Mesenchymal stem cell (in vitro differentiated cells and primary cell): ENCODE data around the gene NEFH.

ENCODE experiments used
- DNase-seq: peaks from one replicate; pipeline ENCODE4 v3.0.0-alpha.2; 2013
- H2AFZ ChIP-seq: one replicate; pipeline ENCODE4 v1.6.1; 2013; ENCODE audit warnings: low read depth, mild to moderate bottlenecking, control low read depth, inconsistent platforms, low read length, moderate library complexity
- H2AK5ac ChIP-seq: 2 replicates; pipeline ENCODE4 v1.6.1; 2013; ENCODE audit warnings: low read length, moderate library complexity, mild to moderate bottlenecking, inconsistent platforms; ENCODE audit not compliant: severe bottlenecking
- H2BK120ac ChIP-seq: one replicate; pipeline ENCODE4 v1.6.1; 2013; ENCODE audit warnings: low read depth, mild to moderate bottlenecking, inconsistent platforms, low read length, moderate library complexity
- H2BK12ac ChIP-seq, 2 experiments: one replicate each; pipeline ENCODE4 v1.6.1; 2013; ENCODE audit warnings: inconsistent platforms in 2 of 2, low read length in 2 of 2, mild to moderate bottlenecking in 2 of 2, moderate library complexity in 2 of 2, control low read depth in 1 of 2
- H2BK15ac ChIP-seq: one replicate; pipeline ENCODE4 v1.6.1; 2013; ENCODE audit warnings: mild to moderate bottlenecking, low read depth, inconsistent platforms; ENCODE audit not compliant: poor library complexity, severe bottlenecking
- H2BK5ac ChIP-seq: 2 replicates; pipeline ENCODE4 v1.6.1; 2013; ENCODE audit warnings: low read depth, mild to moderate bottlenecking, low read length, control low read depth, inconsistent platforms; ENCODE audit not compliant: poor library complexity, severe bottlenecking
- H3K14ac ChIP-seq, 2 experiments: one replicate each; pipeline ENCODE4 v1.6.1; 2013; ENCODE audit warnings: inconsistent platforms in 2 of 2, low read length in 2 of 2, control low read depth in 1 of 2, mild to moderate bottlenecking in 1 of 2, moderate library complexity in 1 of 2
- H3K18ac ChIP-seq, 2 experiments: one replicate each; pipeline ENCODE4 v1.6.1; 2013; ENCODE audit warnings: inconsistent platforms in 2 of 2, low read length in 2 of 2, control low read depth in 1 of 2, low read depth in 1 of 2, mild to moderate bottlenecking in 1 of 2
- H3K23ac ChIP-seq, 2 experiments: one replicate each; pipeline ENCODE4 v1.6.1; 2013; ENCODE audit warnings: inconsistent platforms in 2 of 2, low read length in 2 of 2, mild to moderate bottlenecking in 2 of 2, moderate library complexity in 2 of 2, control low read depth in 1 of 2
- H3K27ac ChIP-seq: 2 replicates; pipeline ENCODE4 v1.5.1; 2013; ENCODE audit warnings: mild to moderate bottlenecking, moderate library complexity, low read length, control low read depth, inconsistent platforms; ENCODE audit not compliant: poor library complexity, severe bottlenecking
- H3K27me3 ChIP-seq, 2 experiments: 2 replicates each; pipeline versions ENCODE4 v1.6.1 to v1.7.0; 2013; ENCODE audit warnings: low read length in 2 of 2, mild to moderate bottlenecking in 2 of 2, moderate library complexity in 2 of 2, control low read depth in 1 of 2, inconsistent platforms in 1 of 2; ENCODE audit not compliant: control insufficient read depth in 1 of 2, insufficient read depth in 1 of 2
- H3K36me3 ChIP-seq, 2 experiments: 2 replicates each; pipeline versions ENCODE4 v1.6.1 to v1.7.0; 2013; ENCODE audit warnings: low read length in 2 of 2, control low read depth in 1 of 2, inconsistent platforms in 1 of 2, low read depth in 1 of 2, mild to moderate bottlenecking in 1 of 2; ENCODE audit not compliant: insufficient read depth in 2 of 2, control insufficient read depth in 1 of 2
- H3K4ac ChIP-seq, 2 experiments: one replicate each; pipeline ENCODE4 v1.6.1; 2013; ENCODE audit warnings: inconsistent platforms in 2 of 2, low read length in 2 of 2, mild to moderate bottlenecking in 2 of 2, moderate library complexity in 2 of 2, control low read depth in 1 of 2, low read depth in 1 of 2
- H3K4me1 ChIP-seq: 2 replicates; pipeline ENCODE4 v1.6.1; 2013; ENCODE audit warnings: low read depth, low read length, control low read depth; ENCODE audit not compliant: control insufficient read depth, insufficient read depth
- H3K4me2 ChIP-seq: 2 replicates; pipeline ENCODE4 v1.6.1; 2013; ENCODE audit warnings: low read length, mild to moderate bottlenecking, inconsistent platforms; ENCODE audit not compliant: poor library complexity, severe bottlenecking
- H3K4me3 ChIP-seq, 2 experiments: 2 replicates each; pipeline versions ENCODE4 v1.5.1 to v1.7.0; 2013; ENCODE audit warnings: low read length in 2 of 2, mild to moderate bottlenecking in 2 of 2, control low read depth in 1 of 2, low read depth in 1 of 2; ENCODE audit not compliant: insufficient read depth in 1 of 2
- H3K79me1 ChIP-seq: replicated peaks from 2 replicates; pipeline ENCODE4 v1.6.1; 2013; ENCODE audit warnings: mild to moderate bottlenecking, control low read depth, low read length, inconsistent platforms; ENCODE audit not compliant: poor library complexity, severe bottlenecking
- H3K9ac ChIP-seq: 2 replicates; pipeline ENCODE4 v1.7.0; 2013; ENCODE audit warnings: mild to moderate bottlenecking, low read length, moderate library complexity
- H3K9me3 ChIP-seq: 2 replicates; pipeline ENCODE4 v1.7.0; 2013; ENCODE audit warnings: mild to moderate bottlenecking, low read length; ENCODE audit not compliant: control insufficient read depth
- H4K8ac ChIP-seq: one replicate; pipeline ENCODE4 v1.6.1; 2013; ENCODE audit warnings: inconsistent platforms, mild to moderate bottlenecking, low read length, moderate library complexity
- H4K91ac ChIP-seq: one replicate; pipeline ENCODE4 v1.6.1; 2013; ENCODE audit warnings: mild to moderate bottlenecking, low read length, inconsistent platforms
- WGBS: methylation state at CpG from one replicate; pipeline ENCODE4 v1.1.7; 2013; ENCODE audit warnings: mixed read lengths; 5-methylcytosine and 5-hydroxymethylcytosine counted together

Gene NEFH

GRCh38 chr22:29528144-29528543, 48.1 kb downstream of the NEFH start:
- Histone ChIP-seq H2BK5ac (no peak overlapping the region), H3K36me3 (peaks cover 70 to 90% of the 10 kb centered on the region in 2 experiments), H3K18ac (no peak overlapping the region), H3K9ac (no peak overlapping the region), H2BK15ac (no peak overlapping the region), H2AK5ac (no peak overlapping the region), H3K4ac (no peak overlapping the region), H3K23ac (no peak overlapping the region), H3K4me3 (no peak overlapping the region), H4K8ac (no peak overlapping the region), H3K4me2 (no peak overlapping the region), H4K91ac (no peak overlapping the region), H3K27me3 (no peaks in the 10 kb centered on the region), H3K14ac (no peak overlapping the region), H2BK12ac (no peak overlapping the region), H3K9me3 (no peaks in the 10 kb centered on the region), H2AFZ (no peak overlapping the region), H3K4me1 (no peaks in the 10 kb centered on the region), H3K79me1 (peaks cover 36% of the 10 kb centered on the region), H3K27ac (no peak overlapping the region), H2BK120ac (no peak overlapping the region)
- DNase-seq, result no peak
- WGBS, result 96% methylated on average over 7 of the region's 7 CpGs

DNA sequence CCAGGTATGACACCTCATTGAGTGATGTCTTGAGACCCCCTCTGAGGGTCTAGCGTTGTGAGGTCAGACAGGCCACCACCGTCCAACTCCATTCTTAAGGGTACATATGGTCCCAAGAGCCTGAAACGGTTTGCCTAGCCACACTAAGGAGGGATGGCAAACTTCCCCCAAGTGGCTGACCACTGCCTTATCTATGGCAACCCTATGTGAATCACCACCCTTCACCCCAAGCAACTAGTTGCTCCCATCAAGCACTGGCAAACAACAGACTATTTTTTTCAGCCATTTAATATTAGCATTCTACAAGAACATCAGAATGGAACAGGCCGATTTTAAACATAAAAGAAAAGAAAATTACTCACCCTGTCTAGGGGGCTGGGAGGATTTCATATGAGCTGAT, 50.7 kb downstream of the NEFH start:
- Histone ChIP-seq H3K18ac (no peak overlapping the region), H4K91ac (no peak overlapping the region), H3K36me3 (peaks cover 56 to 88% of the 10 kb centered on the region in 2 experiments), H3K27ac (no peak overlapping the region), H3K14ac (no peak overlapping the region), H3K4me2 (no peak overlapping the region), H2BK15ac (no peak overlapping the region), H3K4me3 (no peak overlapping the region), H3K9ac (no peak overlapping the region), H2BK12ac (no peak overlapping the region), H2AFZ (no peak overlapping the region), H3K9me3 (no peaks in the 10 kb centered on the region), H2AK5ac (no peak overlapping the region), H3K27me3 (no peaks in the 10 kb centered on the region), H3K23ac (no peak overlapping the region), H3K79me1 (peaks cover 26% of the 10 kb centered on the region), H3K4ac (no peak overlapping the region), H2BK5ac (no peak overlapping the region), H4K8ac (no peak overlapping the region), H2BK120ac (no peak overlapping the region), H3K4me1 (no peaks in the 10 kb centered on the region)
- no peak for DNase-seq
- 96% methylated on average over 3 of the region's 4 CpGs for WGBS

- H3K36me3 ChIP-seq, result peaks cover 61 to 89% of the 10 kb centered on the region in 2 experiments
- H3K4me3 ChIP-seq, result no peak overlapping the region
- no peak overlapping the region for H4K91ac ChIP-seq
- 90% methylated on average over 4 of the region's 4 CpGs for WGBS
- no peak overlapping the region for H2AK5ac ChIP-seq
- no peak overlapping the region for H3K9ac ChIP-seq
- H3K27me3 ChIP-seq, result no peaks in the 10 kb centered on the region
- H3K4me1 ChIP-seq, result no peaks in the 10 kb centered on the region
- H3K27ac ChIP-seq, result no peak overlapping the region
- no peak overlapping the region for H2BK12ac ChIP-seq
- no peak overlapping the region for H2BK5ac ChIP-seq
- no peak overlapping the region for H2AFZ ChIP-seq
- H3K18ac ChIP-seq, result no peak overlapping the region
- H3K9me3 ChIP-seq, result no peaks in the 10 kb centered on the region
- H4K8ac ChIP-seq, result no peak overlapping the region
- H3K4ac ChIP-seq, result no peak overlapping the region
- no peak overlapping the region for H2BK120ac ChIP-seq
- H3K79me1 ChIP-seq, result peaks cover 26% of the 10 kb centered on the region
- no peak for DNase-seq
- H2BK15ac ChIP-seq, result no peak overlapping the region
- no peak overlapping the region for H3K23ac ChIP-seq
- no peak overlapping the region for H3K4me2 ChIP-seq
- H3K14ac ChIP-seq, result no peak overlapping the region
These were observed 51.4 kb downstream of the NEFH start for GRCh38 chr22:29531419-29531818.

GRCh38 chr22:29536411-29536810, 56.4 kb downstream of the NEFH start:
- Histone ChIP-seq H3K4me1 (peaks cover 2% of the 10 kb centered on the region), H3K27me3 (no peaks in the 10 kb centered on the region), H3K4me3 (no peak overlapping the region), H3K79me1 (peaks cover 14% of the 10 kb centered on the region), H3K36me3 (peaks cover 64 to 90% of the 10 kb centered on the region in 2 experiments), H2AFZ (no peak overlapping the region), H3K4me2 (no peak overlapping the region), H3K23ac (no peak overlapping the region), H3K14ac (no peak overlapping the region), H3K9me3 (no peaks in the 10 kb centered on the region), H2BK15ac (no peak overlapping the region), H3K4ac (no peak overlapping the region), H3K9ac (no peak overlapping the region), H4K91ac (no peak overlapping the region), H3K18ac (no peak overlapping the region), H4K8ac (no peak overlapping the region), H2BK12ac (no peak overlapping the region), H3K27ac (no peak overlapping the region), H2BK5ac (no peak overlapping the region), H2AK5ac (no peak overlapping the region), H2BK120ac (no peak overlapping the region)
- DNase-seq, result no peak
- WGBS, result 100% methylated on average over 3 of the region's 3 CpGs
